Esophagus mucosa (tissue), 1 donor: ENCODE measurements around the gene FATE1. TPM values are rescaled to one million over a fixed set of nuclear protein-coding genes. Genes with fewer than 3 reads are reported as not detected.

ENCODE experiments used
- ATAC-seq: fragments of 200-7000 bp; cut with Tn5 transposase; one replicate; pipeline ENCODE4 v1.9.1; 2020
- total RNA-seq: library from RNA; stranded (reverse); gene quantifications from one replicate; pipeline ENCODE4 v1.2.4, GENCODE V29; 2023
- donor health status: DM: yes; HTN: yes; CAD: no.

Gene FATE1
- total RNA-seq, 1 donor from 2014 or later: not detected

GRCh38 chrX:151704041-151704663, 11.7 kb upstream of the FATE1 start:
- ATAC-seq: no peak

GRCh38 chrX:151708821-151709220, 7.0 kb upstream of the FATE1 start:
- ATAC-seq: no peak

GRCh38 chrX:151710457-151710856, 5.4 kb upstream of the FATE1 start:
- no peak for ATAC-seq

GRCh38 chrX:151711154-151711553, 4.7 kb upstream of the FATE1 start:
- ATAC-seq: no peak

- ATAC-seq: no peak
These were observed 4.0 kb upstream of the FATE1 start for GRCh38 chrX:151711787-151712186.

- no peak for ATAC-seq
These were observed 3.6 kb upstream of the FATE1 start for GRCh38 chrX:151712253-151712652.

GRCh38 chrX:151713849-151714248, 2.0 kb upstream of the FATE1 start:
- ATAC-seq: no peak

GRCh38 chrX:151714362-151714761, 1.5 kb upstream of the FATE1 start:
- ATAC-seq: no peak

- no peak for ATAC-seq
These were observed 6.5 kb downstream of the FATE1 start for GRCh38 chrX:151722241-151722846.

- no peak for ATAC-seq
These were observed 7.4 kb downstream of the FATE1 start for GRCh38 chrX:151723156-151723760.

GRCh38 chrX:151724563-151725337, 8.9 kb downstream of the FATE1 start:
- ATAC-seq: no peak

- ATAC-seq: no peak
These were observed 9.4 kb downstream of the FATE1 start for GRCh38 chrX:151725338-151725614.

- no peak for ATAC-seq
These were observed 10.9 kb downstream of the FATE1 start for GRCh38 chrX:151726751-151727150.

GRCh38 chrX:151727346-151727745, 11.5 kb downstream of the FATE1 start:
- no peak for ATAC-seq

- no peak for ATAC-seq
These were observed 13.4 kb downstream of the FATE1 start for GRCh38 chrX:151729056-151729725.

GRCh38 chrX:151734446-151734845, 18.6 kb downstream of the FATE1 start, which contains the start of gene CNGA2:
TSS of gene CNGA2 (plus strand) at chrX:151734746. CDS start at chrX:151738484, 3,738 bp downstream.
- ATAC-seq: no peak

GRCh38 chrX:151735219-151735618, 19.4 kb downstream of the FATE1 start:
- no peak for ATAC-seq

GRCh38 chrX:151736685-151737084, 20.9 kb downstream of the FATE1 start:
- no peak for ATAC-seq

GRCh38 chrX:151737494-151737893, 21.7 kb downstream of the FATE1 start:
- ATAC-seq: no peak

- no peak for ATAC-seq
These were observed 22.9 kb downstream of the FATE1 start for GRCh38 chrX:151738751-151739150.

- no peak for ATAC-seq
These were observed 25.8 kb downstream of the FATE1 start for GRCh38 chrX:151741606-151742005.

GRCh38 chrX:151742311-151742710, 26.5 kb downstream of the FATE1 start:
- no peak for ATAC-seq
